ENCODE data around the gene SSBP3.

SSBP3 gene

GRCh38 chr1:54315099-54315498 lies 91.1 kb downstream of the SSBP3 start:
- TF ChIP-seq, protein P1, sequence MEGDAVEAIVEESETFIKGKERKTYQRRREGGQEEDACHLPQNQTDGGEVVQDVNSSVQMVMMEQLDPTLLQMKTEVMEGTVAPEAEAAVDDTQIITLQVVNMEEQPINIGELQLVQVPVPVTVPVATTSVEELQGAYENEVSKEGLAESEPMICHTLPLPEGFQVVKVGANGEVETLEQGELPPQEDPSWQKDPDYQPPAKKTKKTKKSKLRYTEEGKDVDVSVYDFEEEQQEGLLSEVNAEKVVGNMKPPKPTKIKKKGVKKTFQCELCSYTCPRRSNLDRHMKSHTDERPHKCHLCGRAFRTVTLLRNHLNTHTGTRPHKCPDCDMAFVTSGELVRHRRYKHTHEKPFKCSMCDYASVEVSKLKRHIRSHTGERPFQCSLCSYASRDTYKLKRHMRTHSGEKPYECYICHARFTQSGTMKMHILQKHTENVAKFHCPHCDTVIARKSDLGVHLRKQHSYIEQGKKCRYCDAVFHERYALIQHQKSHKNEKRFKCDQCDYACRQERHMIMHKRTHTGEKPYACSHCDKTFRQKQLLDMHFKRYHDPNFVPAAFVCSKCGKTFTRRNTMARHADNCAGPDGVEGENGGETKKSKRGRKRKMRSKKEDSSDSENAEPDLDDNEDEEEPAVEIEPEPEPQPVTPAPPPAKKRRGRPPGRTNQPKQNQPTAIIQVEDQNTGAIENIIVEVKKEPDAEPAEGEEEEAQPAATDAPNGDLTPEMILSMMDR (IDR thresholded peaks at IDR 0.05; ENCODE audit: extremely low read depth, missing control alignments), result no peak
- no peak for DNase-seq (ENCODE audit: low spot score)

GRCh38 chr1:54314696-54315095 lies 91.5 kb downstream of the SSBP3 start:
- no peak for DNase-seq (ENCODE audit: low spot score)
- TF ChIP-seq, protein P1 (IDR thresholded peaks at IDR 0.05; ENCODE audit: extremely low read depth, missing control alignments), result no peak

- TF ChIP-seq, protein P1 (IDR thresholded peaks at IDR 0.05; ENCODE audit: extremely low read depth, missing control alignments), result no peak
- DNase-seq (ENCODE audit: low spot score), result no peak
These were observed 93.3 kb downstream of the SSBP3 start for GRCh38 chr1:54312796-54313316.

GRCh38 chr1:54311506-54311905 lies 94.7 kb downstream of the SSBP3 start:
- DNase-seq (ENCODE audit: low spot score), result no peak
- TF ChIP-seq, protein P1 (IDR thresholded peaks at IDR 0.05; ENCODE audit: extremely low read depth, missing control alignments), result no peak

DNA sequence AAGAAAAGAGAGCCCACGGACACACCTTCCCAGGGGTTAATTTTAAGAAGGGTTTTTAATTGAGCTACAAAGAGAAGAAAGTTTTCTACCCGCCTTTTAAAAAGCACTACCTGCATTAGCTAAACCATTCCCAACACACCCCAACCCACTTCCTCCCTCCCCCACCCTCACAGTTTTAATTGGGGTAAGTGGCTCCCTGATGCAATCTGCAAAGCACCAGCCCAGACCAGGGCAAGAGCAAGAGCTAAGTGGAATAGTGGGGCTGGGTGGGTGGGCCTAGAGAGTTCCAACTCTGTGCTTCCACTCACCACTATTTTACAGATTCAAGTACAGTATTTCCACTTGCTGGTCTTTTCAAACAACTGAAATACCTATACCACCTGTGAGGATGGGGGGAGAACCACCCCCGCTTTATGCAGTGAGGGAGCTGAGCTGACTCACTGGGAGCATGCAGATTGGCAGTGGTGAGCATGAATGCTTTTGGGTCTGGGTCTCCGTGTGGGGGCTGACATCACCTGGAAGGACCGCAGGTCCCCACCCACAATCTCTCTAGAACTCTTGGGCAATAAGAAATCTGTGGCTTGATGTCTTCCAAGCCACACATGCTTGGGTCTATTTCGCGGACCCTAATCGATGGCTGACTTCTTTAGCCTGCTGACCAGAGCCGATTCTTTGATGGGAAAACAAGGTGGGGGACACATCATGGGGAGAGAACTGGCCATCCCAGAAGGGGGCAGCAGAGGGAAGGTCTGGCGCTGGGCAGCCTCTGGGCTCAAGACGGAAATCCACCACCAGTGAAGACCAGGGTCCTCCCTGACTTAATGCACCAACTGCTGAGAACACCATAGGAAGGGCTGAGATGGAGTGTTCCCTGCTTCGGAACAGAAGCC lies 95.5 kb downstream of the SSBP3 start:
- TF ChIP-seq, protein P1 (IDR thresholded peaks at IDR 0.05; ENCODE audit: extremely low read depth, missing control alignments), result no peak
- peak; percentile 48 for DNase-seq (ENCODE audit: low spot score)

- TF ChIP-seq, protein P1 (IDR thresholded peaks at IDR 0.05; ENCODE audit: extremely low read depth, missing control alignments), result no peak
- DNase-seq (ENCODE audit: low spot score), result no peak
These were observed 96.4 kb downstream of the SSBP3 start for GRCh38 chr1:54309631-54310366.

DNA sequence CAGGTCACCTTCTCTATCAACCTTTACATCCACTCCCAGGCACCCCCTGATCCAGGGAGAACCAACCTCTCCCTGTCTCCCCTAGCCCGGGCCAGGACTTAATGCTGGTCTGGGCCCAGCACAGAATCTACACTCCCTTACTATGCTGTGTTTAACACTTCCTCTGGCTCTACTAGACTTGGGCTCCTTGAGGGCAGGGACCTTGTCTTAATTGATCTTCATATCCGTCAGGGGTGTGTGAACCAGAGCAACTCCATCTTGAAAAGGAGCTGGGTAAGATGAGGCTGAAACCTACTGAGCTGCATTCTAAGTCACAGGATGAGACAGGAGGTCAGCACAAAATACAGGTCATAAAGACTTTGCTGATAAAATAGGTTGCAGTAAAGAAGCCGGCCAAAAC lies 98.9 kb downstream of the SSBP3 start:
- no peak for DNase-seq (ENCODE audit: low spot score)
- TF ChIP-seq, protein P1 (IDR thresholded peaks at IDR 0.05; ENCODE audit: extremely low read depth, missing control alignments), result no peak
